Ectodermal cell (in vitro differentiated cells): ENCODE data around the gene UBA1. TPM values are rescaled to one million over a fixed set of nuclear protein-coding genes. Genes with fewer than 3 reads are reported as not detected.
A peak's percentile ranks its signal among the peaks of the same experiment; 100 is the strongest.

Experiments
- H3K27ac ChIP-seq: 2 replicates; pipeline ENCODE4 v1.7.0; 2013; ENCODE audit warnings: mild to moderate bottlenecking, low read depth, low read length; ENCODE audit not compliant: insufficient read depth, poor library complexity, severe bottlenecking
- H3K27me3 ChIP-seq: 2 replicates; pipeline ENCODE4 v1.7.0; 2013; ENCODE audit warnings: mild to moderate bottlenecking, low read length; ENCODE audit not compliant: insufficient read depth, control insufficient read depth, poor library complexity, severe bottlenecking
- H3K36me3 ChIP-seq: one replicate; pipeline ENCODE4 v1.7.0; 2013; ENCODE audit warnings: low read length; ENCODE audit not compliant: control insufficient read depth, insufficient read depth
- H3K4me1 ChIP-seq: one replicate; pipeline ENCODE4 v1.7.0; 2013; ENCODE audit warnings: low read length; ENCODE audit not compliant: control insufficient read depth, insufficient read depth
- H3K4me3 ChIP-seq: 2 replicates; pipeline ENCODE4 v1.7.0; 2013; ENCODE audit warnings: low read depth, low read length, control low read depth; ENCODE audit not compliant: insufficient read depth
- H3K9me3 ChIP-seq: 2 replicates; pipeline ENCODE4 v1.7.0; 2013; ENCODE audit warnings: mild to moderate bottlenecking, low read length, moderate library complexity; ENCODE audit not compliant: control insufficient read depth
- whole genome bisulfite sequencing, 2 experiments: methylation state at CpG; one replicate each; pipeline ENCODE4 v1.1.7; 2013; ENCODE audit warnings: missing lambda C conversion rate in 2 of 2; 5-methylcytosine and 5-hydroxymethylcytosine counted together
- polyA plus RNA-seq, 4 experiments: library from polyadenylated mRNA; stranded (reverse); fragments of 50-300 nt; gene quantifications; one replicate each; pipeline ENCODE4 v1.2.3, GENCODE V29; 2013

UBA1 gene
- 360 TPM for polyA plus RNA-seq (2013, experiment 1 of 4)
- polyA plus RNA-seq (2013, experiment 2 of 4) = 370 TPM
- polyA plus RNA-seq (2013, experiment 3 of 4) = 262 TPM
- polyA plus RNA-seq (2013, experiment 4 of 4) = 287 TPM

GRCh38 chrX:47193475-47194193 lies at the start of gene UBA1:
Gene UBA1, plus strand, starts transcription at chrX:47193829. Its CDS starts 4,974 bp downstream, at chrX:47198803.
- peak within 1 kb of the TSS; percentile 63 for H3K27ac ChIP-seq
- WGBS, 2 experiments = 1% methylated on average over 50 of the region's 50 CpGs
- peak within 1 kb of the TSS; percentile 75 for H3K4me3 ChIP-seq
- H3K9me3 ChIP-seq = no peaks in the 10 kb centered on the region
- H3K27me3 ChIP-seq = peaks cover 10% of the 10 kb centered on the region
- no peaks in the 10 kb centered on the region for H3K36me3 ChIP-seq
- H3K4me1 ChIP-seq = peaks cover 3% of the 10 kb centered on the region

- Histone ChIP-seq H3K4me1 (peaks cover 8% of the 10 kb centered on the region), H3K27ac (peak overlapping the region; percentile 82)
- 7 to 8% methylated on average over 45 of the region's 46 CpGs for WGBS, 2 experiments
These were observed 49.6 kb upstream of the UBA1 start for GRCh38 chrX:47143894-47144625.

GRCh38 chrX:47144626-47145394 lies 48.8 kb upstream of the UBA1 start, which contains the start of the genes NDUFB11 and RBM10:
Gene NDUFB11, minus strand, starts transcription at chrX:47144702. Its CDS starts 23 bp downstream, at chrX:47144679.
Gene RBM10, plus strand, starts transcription at chrX:47145221. Its CDS starts 2,261 bp downstream, at chrX:47147482.
- 0 to 1% methylated on average over 53 to 54 of the region's 54 CpGs for WGBS, 2 experiments
- Histone ChIP-seq H3K9me3 (no peaks in the 10 kb centered on the region), H3K36me3 (peaks cover 8% of the 10 kb centered on the region), H3K27me3 (no peaks in the 10 kb centered on the region), H3K27ac (peak within 1 kb of the TSS; percentile 82), H3K4me3 (peak within 1 kb of the TSS; percentile 64), H3K4me1 (peaks cover 8% of the 10 kb centered on the region)

More at GRCh38 chrX:47143894-47144625, 49.6 kb upstream of the UBA1 start:
- H3K36me3 ChIP-seq = peaks cover 8% of the 10 kb centered on the region
- H3K9me3 ChIP-seq = no peaks in the 10 kb centered on the region
- H3K27me3 ChIP-seq = no peaks in the 10 kb centered on the region
- peak overlapping the region; percentile 64 for H3K4me3 ChIP-seq

- Histone ChIP-seq H3K27me3 (no peaks in the 10 kb centered on the region), H3K27ac (peak overlapping the region; percentile 82), H3K4me1 (peaks cover 8% of the 10 kb centered on the region), H3K36me3 (peaks cover 8% of the 10 kb centered on the region), H3K4me3 (peak overlapping the region; percentile 64), H3K9me3 (no peaks in the 10 kb centered on the region)
- WGBS, 2 experiments = 0 to 1% methylated on average over 39 of the region's 39 CpGs
These were observed 48.1 kb upstream of the UBA1 start for GRCh38 chrX:47145395-47146120.

GRCh38 chrX:47146121-47146935 lies 47.3 kb upstream of the UBA1 start:
- Histone ChIP-seq H3K4me1 (peaks cover 8% of the 10 kb centered on the region), H3K36me3 (peaks cover 8% of the 10 kb centered on the region), H3K9me3 (no peaks in the 10 kb centered on the region), H3K27me3 (no peaks in the 10 kb centered on the region), H3K4me3 (peak overlapping the region; percentile 64), H3K27ac (no peak overlapping the region)
- whole genome bisulfite sequencing, 2 experiments = 25 to 39% methylated on average over 8 to 10 of the region's 10 CpGs

- H3K27ac ChIP-seq = no peak overlapping the region
- H3K36me3 ChIP-seq = peaks cover 4% of the 10 kb centered on the region
- no peaks in the 10 kb centered on the region for H3K27me3 ChIP-seq
- 86 to 89% methylated on average over 11 to 12 of the region's 12 CpGs for WGBS, 2 experiments
- peaks cover 8% of the 10 kb centered on the region for H3K4me1 ChIP-seq
- peak overlapping the region; percentile 64 for H3K4me3 ChIP-seq
- no peaks in the 10 kb centered on the region for H3K9me3 ChIP-seq
These were observed 46.4 kb upstream of the UBA1 start for GRCh38 chrX:47146936-47147859.

- 88 to 95% methylated on average over 2 of the region's 2 CpGs for WGBS, 2 experiments
- Histone ChIP-seq H3K4me1 (peaks cover 5% of the 10 kb centered on the region), H3K27ac (no peak overlapping the region), H3K9me3 (no peaks in the 10 kb centered on the region), H3K27me3 (no peaks in the 10 kb centered on the region), H3K36me3 (no peaks in the 10 kb centered on the region), H3K4me3 (no peak overlapping the region)
These were observed 44.7 kb upstream of the UBA1 start for GRCh38 chrX:47148946-47149345.

- H3K27ac ChIP-seq = no peak overlapping the region
- H3K4me1 ChIP-seq = peaks cover 5% of the 10 kb centered on the region
- H3K36me3 ChIP-seq = peaks cover under 1% of the 10 kb centered on the region
- no peak overlapping the region for H3K4me3 ChIP-seq
- H3K27me3 ChIP-seq = no peaks in the 10 kb centered on the region
- H3K9me3 ChIP-seq = no peaks in the 10 kb centered on the region
These were observed 42.2 kb upstream of the UBA1 start for GRCh38 chrX:47151435-47151834.
